ENCODE measurements around the gene TEX47.

Gene TEX47

GRCh38 chr7:88795553-88795952, at the start of gene TEX47:
Gene TEX47, minus strand, starts transcription at chr7:88795737. Its CDS starts 795 bp downstream, at chr7:88794942.
- in situ Hi-C loops (cut with HindIII; ENCODE audit: low sequenced_read_pairs) = no loop called here
- DNase-seq (ENCODE audit: low read depth, low spot score) = no peak
- no peak for TF ChIP-seq CTCF (IDR thresholded peaks at IDR 0.05; ENCODE audit: low read depth, low read length)

GRCh38 chr7:88845091-88845490, 49.6 kb upstream of the TEX47 start:
- DNase-seq (ENCODE audit: low read depth, low spot score) = no peak
- in situ Hi-C loops (cut with HindIII; ENCODE audit: low sequenced_read_pairs) = no loop called here
- no peak for TF ChIP-seq CTCF (IDR thresholded peaks at IDR 0.05; ENCODE audit: low read depth, low read length)
- H3K4me3 ChIP-seq (ENCODE audit: low read depth, low read length) = no peak overlapping the region

More at GRCh38 chr7:88795553-88795952, at the start of gene TEX47:
- no peak within 1 kb of the TSS for H3K4me3 ChIP-seq (ENCODE audit: low read depth, low read length)

GRCh38 chr7:88842201-88842600, 46.7 kb upstream of the TEX47 start:
- H3K4me3 ChIP-seq (ENCODE audit: low read depth, low read length) = no peak overlapping the region
- no peak for DNase-seq (ENCODE audit: low read depth, low spot score)
- TF ChIP-seq CTCF (IDR thresholded peaks at IDR 0.05; ENCODE audit: low read depth, low read length) = no peak
- in situ Hi-C loops (cut with HindIII; ENCODE audit: low sequenced_read_pairs) = no loop called here

- peak; percentile 63 for TF ChIP-seq CTCF (IDR thresholded peaks at IDR 0.05; ENCODE audit: low read depth, low read length)
- in situ Hi-C loops (cut with HindIII; ENCODE audit: low sequenced_read_pairs) = no loop called here
- DNase-seq (ENCODE audit: low read depth, low spot score) = peak; percentile 26
- H3K4me3 ChIP-seq (ENCODE audit: low read depth, low read length) = no peak overlapping the region
Observed at GRCh38 chr7:88835147-88835728, 39.7 kb upstream of the TEX47 start.

- DNase-seq (ENCODE audit: low read depth, low spot score) = no peak
- in situ Hi-C loops (cut with HindIII; ENCODE audit: low sequenced_read_pairs) = no loop called here
- no peak for TF ChIP-seq CTCF (IDR thresholded peaks at IDR 0.05; ENCODE audit: low read depth, low read length)
Observed at GRCh38 chr7:88826222-88826621, 30.7 kb upstream of the TEX47 start.

GRCh38 chr7:88818552-88818951, 23.0 kb upstream of the TEX47 start:
- in situ Hi-C loops (cut with HindIII; ENCODE audit: low sequenced_read_pairs) = no loop called here
- TF ChIP-seq CTCF (IDR thresholded peaks at IDR 0.05; ENCODE audit: low read depth, low read length) = no peak
- no peak overlapping the region for H3K4me3 ChIP-seq (ENCODE audit: low read depth, low read length)
- DNase-seq (ENCODE audit: low read depth, low spot score) = no peak

More at GRCh38 chr7:88826222-88826621, 30.7 kb upstream of the TEX47 start:
- no peak overlapping the region for H3K4me3 ChIP-seq (ENCODE audit: low read depth, low read length)

Data from astrocyte of the spinal cord (primary cell).